Uterus (tissue), 4 donors: ENCODE results near the gene RIMS1. TPM values are rescaled to one million over a fixed set of nuclear protein-coding genes. Genes with fewer than 3 reads are reported as not detected.

Source experiments
- DNase-seq, 2 donors: peaks; one replicate each; pipeline ENCODE4 v3.0.0-alpha.2; 2019 to 2020
- H3K27ac ChIP-seq, 2 donors: fragments of 200-600 bp; sonication (generic); 1 replicate in 1 of 2; 2 replicates in 1 of 2; pipeline ENCODE4 v1.5.1; 2016 to 2018
- H3K27me3 ChIP-seq, 2 donors: fragments of 200-600 bp; sonication (generic); one replicate each; pipeline ENCODE4 v1.5.1; 2018 to 2019; ENCODE audit warnings: control low read depth in 1 of 2
- H3K36me3 ChIP-seq, 2 donors: fragments of 200-600 bp; sonication (generic); one replicate each; pipeline ENCODE4 v1.5.1; 2019; ENCODE audit warnings: control low read depth in 1 of 2
- H3K4me1 ChIP-seq, 2 donors: fragments of 200-600 bp; sonication (generic); one replicate each; pipeline ENCODE4 v1.5.1; 2018 to 2019; ENCODE audit warnings: control low read depth in 1 of 2
- H3K4me3 ChIP-seq, 2 donors: fragments of 200-600 bp; sonication (generic); 1 replicate in 1 of 2; 2 replicates in 1 of 2; pipeline ENCODE4 v1.5.1; 2018 to 2019; ENCODE audit warnings: mild to moderate bottlenecking in 1 of 2
- H3K9me3 ChIP-seq, 2 donors: fragments of 200-600 bp; sonication (generic); one replicate each; pipeline ENCODE4 v1.5.1; 2019; ENCODE audit warnings: control low read depth in 1 of 2
- CTCF ChIP-seq, 4 experiments: fragments of 200-600 bp in 2 of 4; fragments of 450-650 bp in 2 of 4; sonication (generic) in 2 of 4; IDR thresholded peaks; one replicate each; pipeline ENCODE4 v1.5.1; 2016 to 2019; ENCODE audit warnings: antibody characterized with exemption in 4 of 4, mild to moderate bottlenecking in 2 of 4, moderate library complexity in 1 of 4
- POLR2A ChIP-seq, 2 donors: fragments of 450-650 bp; IDR thresholded peaks; one replicate each; pipeline ENCODE4 v1.6.1; 2016; ENCODE audit warnings: antibody characterized with exemption in 2 of 2, mild to moderate bottlenecking in 1 of 2, moderate library complexity in 1 of 2
- intact Hi-C: fragments of 100-400 bp; cut with DNase I; formaldehyde crosslinking; loops from one replicate; pipeline ENCODE4 v1.15.1; 2023; ENCODE audit warnings: low total_unique reads
- total RNA-seq, 4 donors: library from RNA; depleted of rRNA in 3 of 4; stranded (reverse); fragments of >200 nt in 3 of 4; gene quantifications; one replicate each; pipeline versions ENCODE4 v1.1.0 to v1.2.4, GENCODE V29; 2014 to 2023
- donor health status: DM: yes; HTN: yes; CAD: no.

Gene RIMS1
- total RNA-seq, 4 donors from 2014 or later = 0.88 to 24.9 TPM; not detected in 2

- no peak for TF ChIP-seq CTCF (IDR thresholded peaks at IDR 0.05)
- TF ChIP-seq POLR2A (IDR thresholded peaks at IDR 0.05) = no peak
- Histone ChIP-seq H3K9me3 (no peaks in the 10 kb centered on the region), H3K27me3 (no peaks in the 10 kb centered on the region), H3K27ac (no peak overlapping the region), H3K4me3 (no peak overlapping the region), H3K4me1 (no peaks in the 10 kb centered on the region), H3K36me3 (no peaks in the 10 kb centered on the region)
- intact Hi-C loops = no loop called here
- no peak for DNase-seq
These were observed 535.8 kb downstream of the RIMS1 start for GRCh38 chr6:72422171-72422570.

GRCh38 chr6:72424476-72424875 lies 538.1 kb downstream of the RIMS1 start:
- Histone ChIP-seq H3K9me3 (no peaks in the 10 kb centered on the region), H3K27me3 (no peaks in the 10 kb centered on the region), H3K27ac (no peak overlapping the region), H3K36me3 (no peaks in the 10 kb centered on the region), H3K4me3 (no peak overlapping the region), H3K4me1 (no peaks in the 10 kb centered on the region)
- DNase-seq = no peak
- no peak for TF ChIP-seq CTCF (IDR thresholded peaks at IDR 0.05)
- TF ChIP-seq POLR2A (IDR thresholded peaks at IDR 0.05) = no peak
- intact Hi-C loops = no loop called here

GRCh38 chr6:72425003-72425681 lies 538.8 kb downstream of the RIMS1 start:
- intact Hi-C loops = no loop called here
- Histone ChIP-seq H3K4me1 (no peaks in the 10 kb centered on the region), H3K27me3 (no peaks in the 10 kb centered on the region), H3K9me3 (no peaks in the 10 kb centered on the region), H3K36me3 (no peaks in the 10 kb centered on the region), H3K27ac (no peak overlapping the region), H3K4me3 (no peak overlapping the region)
- no peak for TF ChIP-seq CTCF (IDR thresholded peaks at IDR 0.05)
- no peak for TF ChIP-seq POLR2A (IDR thresholded peaks at IDR 0.05)
- no peak for DNase-seq

GRCh38 chr6:72440611-72441010 lies 554.3 kb downstream of the RIMS1 start:
- intact Hi-C loops = no loop called here

More at GRCh38 chr6:72440611-72441010, 554.3 kb downstream of the RIMS1 start:
- no peaks in the 10 kb centered on the region for H3K36me3 ChIP-seq
- no peak overlapping the region for H3K4me3 ChIP-seq
- H3K4me1 ChIP-seq = no peaks in the 10 kb centered on the region
- DNase-seq = no peak
- no peaks in the 10 kb centered on the region for H3K27me3 ChIP-seq
- H3K9me3 ChIP-seq = no peaks in the 10 kb centered on the region
- TF ChIP-seq POLR2A (IDR thresholded peaks at IDR 0.05) (no peak), CTCF (IDR thresholded peaks at IDR 0.05) (no peak)
- H3K27ac ChIP-seq = no peak overlapping the region
